IMR-90 (cell line): ENCODE data around the gene TBCK. TPM values are rescaled to one million over a fixed set of nuclear protein-coding genes. Genes with fewer than 3 reads are reported as not detected.

ENCODE experiments used
- ATAC-seq: fragments of 200-7000 bp; cut with Tn5 transposase; 2 replicates; pipeline ENCODE4 v1.9.1; 2020; ENCODE audit warnings: low read depth, mild to moderate bottlenecking, moderate library complexity
- BruUV-seq: library from RNA; stranded (reverse); fragments of 400-500 nt; replicated peaks from 2 replicates; lab custom pipeline; 2021; lab: Mats Ljungman, UMichigan
- CTCF ChIA-PET: fragments of 300-600 bp; formaldehyde crosslinking; extraction: SDS; loops from one replicate; lab custom pipeline; 2021; ENCODE audit warnings: antibody characterized with exemption; lab: Yijun Ruan, JAX
- POLR2A ChIA-PET: fragments of 300-600 bp; sonication (Branson Sonifier 250); formaldehyde crosslinking; loops from one replicate; lab custom pipeline; 2022; ENCODE audit warnings: antibody characterized with exemption; ENCODE audit not compliant: unreplicated experiment; lab: Charles Lee
- DNase-seq: peaks from one replicate; pipeline ENCODE4 v3.0.0; 2013
- H2AFZ ChIP-seq: replicated peaks from 2 replicates; pipeline ENCODE3; 2013; ENCODE audit warnings: low read length, mild to moderate bottlenecking; ENCODE audit not compliant: poor library complexity
- H2AK5ac ChIP-seq: 2 replicates; pipeline ENCODE4 v1.6.1; 2013; ENCODE audit warnings: low read depth, low read length, inconsistent platforms
- H2AK9ac ChIP-seq: replicated peaks from 2 replicates; pipeline ENCODE3; 2013; ENCODE audit warnings: mild to moderate bottlenecking, low read depth, low read length, moderate library complexity; ENCODE audit not compliant: poor library complexity
- H2BK120ac ChIP-seq: 2 replicates; pipeline ENCODE4 v1.6.1; 2013; ENCODE audit warnings: low read depth, low read length, inconsistent platforms
- H2BK15ac ChIP-seq: 3 replicates; pipeline ENCODE4 v1.6.1; 2013; ENCODE audit warnings: low read depth, low read length, inconsistent platforms
- H2BK20ac ChIP-seq: 2 replicates; pipeline ENCODE4 v1.6.1; 2013; ENCODE audit warnings: low read depth, mild to moderate bottlenecking, inconsistent platforms, low read length, moderate library complexity
- H2BK5ac ChIP-seq: 2 replicates; pipeline ENCODE4 v1.6.1; 2013; ENCODE audit warnings: mild to moderate bottlenecking, low read depth, low read length, inconsistent platforms; ENCODE audit not compliant: poor library complexity, severe bottlenecking
- H3K14ac ChIP-seq: replicated peaks from 2 replicates; pipeline ENCODE4 v1.6.1; 2013; ENCODE audit warnings: low read depth, low read length, inconsistent platforms
- H3K18ac ChIP-seq: 2 replicates; pipeline ENCODE4 v1.6.1; 2013; ENCODE audit warnings: low read depth, low read length, control low read depth
- H3K23ac ChIP-seq: 2 replicates; pipeline ENCODE4 v1.6.1; 2013; ENCODE audit warnings: low read depth, low read length, inconsistent platforms
- H3K27ac ChIP-seq: 2 replicates; pipeline ENCODE4 v1.5.1; 2013; ENCODE audit warnings: mild to moderate bottlenecking, control low read depth, low read length; ENCODE audit not compliant: insufficient read depth
- H3K27me3 ChIP-seq: 2 replicates; pipeline ENCODE4 v1.6.1; 2013; ENCODE audit warnings: low read length; ENCODE audit not compliant: control insufficient read depth, insufficient read depth
- H3K36me3 ChIP-seq: 2 replicates; pipeline ENCODE4 v1.6.1; 2013; ENCODE audit warnings: low read length, mixed read lengths; ENCODE audit not compliant: control insufficient read depth, insufficient read depth
- H3K4ac ChIP-seq: 2 replicates; pipeline ENCODE4 v1.6.1; 2013; ENCODE audit warnings: low read depth, low read length, inconsistent platforms
- H3K4me1 ChIP-seq: 2 replicates; pipeline ENCODE4 v1.6.1; 2013; ENCODE audit warnings: low read length, mixed read lengths; ENCODE audit not compliant: control insufficient read depth, insufficient read depth
- H3K4me2 ChIP-seq: 2 replicates; pipeline ENCODE4 v1.6.1; 2013; ENCODE audit warnings: low read depth, mild to moderate bottlenecking, control low read depth, low read length, moderate library complexity
- H3K4me3 ChIP-seq: 2 replicates; pipeline ENCODE4 v1.5.1; 2013; ENCODE audit warnings: low read depth, mild to moderate bottlenecking, control low read depth, low read length, moderate library complexity; ENCODE audit not compliant: insufficient read depth
- H3K56ac ChIP-seq: 2 replicates; pipeline ENCODE4 v1.6.1; 2013; ENCODE audit warnings: low read length, inconsistent platforms; ENCODE audit not compliant: insufficient read depth; ENCODE audit errors: extremely low read depth
- H3K79me1 ChIP-seq, 2 experiments: 2 replicates each; pipeline ENCODE4 v1.6.1; 2013; ENCODE audit warnings: low read length in 2 of 2, inconsistent platforms in 1 of 2, low read depth in 1 of 2
- H3K9ac ChIP-seq: 2 replicates; pipeline ENCODE4 v1.6.1; 2013; ENCODE audit warnings: low read depth, low read length, control low read depth
- H3K9me1 ChIP-seq: 2 replicates; pipeline ENCODE4 v1.6.1; 2013; ENCODE audit warnings: low read length, inconsistent platforms; ENCODE audit not compliant: insufficient read depth
- H3K9me3 ChIP-seq: 2 replicates; pipeline ENCODE4 v1.6.1; 2013; ENCODE audit warnings: low read length; ENCODE audit not compliant: control insufficient read depth, insufficient read depth
- H4K20me1 ChIP-seq: 2 replicates; pipeline ENCODE4 v1.6.1; 2013; ENCODE audit warnings: low read length, inconsistent platforms; ENCODE audit not compliant: insufficient read depth
- H4K5ac ChIP-seq: 2 replicates; pipeline ENCODE4 v1.6.1; 2013; ENCODE audit warnings: mild to moderate bottlenecking, low read depth, low read length, control low read depth
- H4K8ac ChIP-seq, 2 experiments: 2 replicates each; pipeline ENCODE4 v1.6.1; 2013; ENCODE audit warnings: low read depth in 2 of 2, low read length in 2 of 2, control low read depth in 1 of 2, inconsistent platforms in 1 of 2
- H4K91ac ChIP-seq: 2 replicates; pipeline ENCODE4 v1.6.1; 2013; ENCODE audit warnings: low read depth, low read length, inconsistent platforms; ENCODE audit not compliant: insufficient read depth
- CHD1 ChIP-seq: IDR thresholded peaks from 2 replicates; pipeline ENCODE4 v1.6.1; 2012; ENCODE audit warnings: low read depth, low read length, improper control_type of control experiment
- CTCF ChIP-seq: conservative IDR thresholded peaks from 2 replicates; pipeline ENCODE4 v1.5.1; 2012; ENCODE audit warnings: mild to moderate bottlenecking, low read depth, low read length, improper control_type of control experiment
- RCOR1 ChIP-seq: IDR thresholded peaks from 2 replicates; pipeline ENCODE4 v1.6.1; 2012; ENCODE audit warnings: mild to moderate bottlenecking, low read length, improper control_type of control experiment; ENCODE audit not compliant: insufficient replicate concordance
- RFX5 ChIP-seq: IDR thresholded peaks from 2 replicates; pipeline ENCODE4 v1.8.0; 2012; ENCODE audit warnings: low read depth, mild to moderate bottlenecking, low read length, moderate library complexity
- dilution Hi-C: fragments of 300-500 bp; cut with HindIII; formaldehyde crosslinking; loops from one replicate; pipeline ENCODE4 v1.14.3; 2018; ENCODE audit warnings: low sequenced_read_pairs; ENCODE audit not compliant: unreplicated experiment
- in situ Hi-C: fragments of 300-500 bp; cut with MboI; formaldehyde crosslinking; loops from 3 replicates; pipeline ENCODE4 v1.14.3; 2019; ENCODE audit warnings: low sequenced_read_pairs, inconsistent platforms, mixed read lengths
- intact Hi-C: fragments of 100-400 bp; cut with micrococcal nuclease; formaldehyde crosslinking; loops from 2 replicates; pipeline ENCODE4 v1.10.0; 2022
- polyA plus RNA-seq, 3 experiments: library from polyadenylated mRNA; depleted of rRNA; stranded (reverse); fragments of >200 nt; gene quantifications; 2 replicates each; pipeline ENCODE4 v1.2.3, GENCODE V29; 2012; ENCODE audit warnings: low replicate concordance in 1 of 3
- total RNA-seq: library from RNA; depleted of rRNA; stranded (reverse); fragments of >200 nt; gene quantifications from 2 replicates; pipeline ENCODE4 v1.2.3, GENCODE V29; 2012

The TBCK gene
- total and polyA plus RNA-seq, 2 of the 4 experiments (the other 2 are of a cell fraction), result 10.7 to 29.9 TPM

GRCh38 chr4:106136777-106137331 lies 179.2 kb downstream of the TBCK start:
- BruUV-seq, result no TSS peak
- H3K18ac ChIP-seq, result no peak overlapping the region
- H2BK15ac ChIP-seq, result no peak overlapping the region
- H3K9ac ChIP-seq, result no peak overlapping the region
- POLR2A ChIA-PET, result no interaction called here
- CTCF ChIA-PET, result interaction anchor here (0.6 kb wide), 1 partner anchor 929 kb away, joined by 3 read pairs; no protein-coding TSS in a partner anchor
- peaks cover 2% of the 10 kb centered on the region; the same call in 1 of the 2 replicates for H3K36me3 ChIP-seq
- DNase-seq (no peak), ATAC-seq (no peak)
- no peaks in the 10 kb centered on the region for H3K4me1 ChIP-seq
- dilution Hi-C loops, result no loop called here
- H4K91ac ChIP-seq, result no peak overlapping the region
- H2AK9ac ChIP-seq, result no peak overlapping the region
- intact Hi-C loops, result no loop called here
- H3K14ac ChIP-seq, result no peak overlapping the region
- no peak overlapping the region for H4K5ac ChIP-seq
- no peak overlapping the region for H2BK20ac ChIP-seq
- no peak overlapping the region for H3K4ac ChIP-seq
- H2BK120ac ChIP-seq, result no peak overlapping the region
- no peak overlapping the region for H3K23ac ChIP-seq
- no peak overlapping the region for H3K4me2 ChIP-seq
- TF ChIP-seq RFX5 (no peak), RCOR1 (no peak), CHD1 (no peak), CTCF (no peak)
- no peaks in the 10 kb centered on the region for H3K9me3 ChIP-seq
- no peak overlapping the region for H4K8ac ChIP-seq
- H2AK5ac ChIP-seq, result no peak overlapping the region
- in situ Hi-C loops, result no loop called here
- H3K9me1 ChIP-seq, result no peaks in the 10 kb centered on the region
- no peak overlapping the region for H2BK5ac ChIP-seq
- no peaks in the 10 kb centered on the region for H3K27me3 ChIP-seq
- H2AFZ ChIP-seq, result no peak overlapping the region
- no peak overlapping the region for H3K56ac ChIP-seq
- H3K4me3 ChIP-seq, result no peak overlapping the region
- no peak overlapping the region for H3K27ac ChIP-seq
- no peaks in the 10 kb centered on the region for H3K79me1 ChIP-seq
- H4K20me1 ChIP-seq, result no peaks in the 10 kb centered on the region
